Measurements from ENCODE around the gene PDE4B.
"Not testable (repeated sequence)": the region's sequence is repeated elsewhere in the genome, so short reads cannot be mapped to it uniquely, and the experiment has no call there.

The PDE4B gene

DNA sequence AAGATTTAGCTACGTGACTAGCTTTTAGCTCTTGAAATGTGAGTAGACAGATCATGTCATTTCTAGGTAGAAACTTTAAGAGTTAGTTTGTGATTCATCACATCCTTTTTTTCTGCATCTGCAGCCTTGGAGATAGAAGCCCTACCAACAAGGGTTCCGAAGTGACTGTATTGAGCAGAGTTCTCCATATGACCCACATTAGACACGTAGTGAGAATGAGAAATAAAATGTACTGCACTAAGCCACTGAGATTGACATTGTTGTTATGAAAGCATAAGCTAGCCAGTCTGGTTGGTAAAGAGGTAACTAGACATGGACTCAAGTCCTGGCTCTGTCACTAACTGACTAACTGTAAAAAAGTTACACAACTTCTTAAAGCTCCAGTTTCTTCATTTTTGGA is 296.1 kb downstream of the PDE4B start:
- H3K36me3 ChIP-seq (ENCODE audit: control insufficient read depth in 5 of 5, insufficient read depth in 5 of 5, low read length in 5 of 5): no peaks in the 10 kb centered on the region
- H3K27ac ChIP-seq (ENCODE audit: low read depth, low read length): no peak overlapping the region
- no peaks in the 10 kb centered on the region for H3K27me3 ChIP-seq (ENCODE audit: control insufficient read depth in 5 of 5, insufficient read depth in 4 of 5, low read length in 5 of 5)
- H3K4me3 ChIP-seq (ENCODE audit: low read depth in 1 of 5, low read length in 5 of 5): no peak overlapping the region
- no peak overlapping the region for H3K9ac ChIP-seq (ENCODE audit: low read length in 5 of 5)
- H3K4me1 ChIP-seq (ENCODE audit: control insufficient read depth in 5 of 5, insufficient read depth in 5 of 5, low read length in 5 of 5): no peaks in the 10 kb centered on the region
- no peaks in the 10 kb centered on the region for H3K9me3 ChIP-seq (ENCODE audit: control insufficient read depth in 5 of 5, low read length in 5 of 5)

DNA sequence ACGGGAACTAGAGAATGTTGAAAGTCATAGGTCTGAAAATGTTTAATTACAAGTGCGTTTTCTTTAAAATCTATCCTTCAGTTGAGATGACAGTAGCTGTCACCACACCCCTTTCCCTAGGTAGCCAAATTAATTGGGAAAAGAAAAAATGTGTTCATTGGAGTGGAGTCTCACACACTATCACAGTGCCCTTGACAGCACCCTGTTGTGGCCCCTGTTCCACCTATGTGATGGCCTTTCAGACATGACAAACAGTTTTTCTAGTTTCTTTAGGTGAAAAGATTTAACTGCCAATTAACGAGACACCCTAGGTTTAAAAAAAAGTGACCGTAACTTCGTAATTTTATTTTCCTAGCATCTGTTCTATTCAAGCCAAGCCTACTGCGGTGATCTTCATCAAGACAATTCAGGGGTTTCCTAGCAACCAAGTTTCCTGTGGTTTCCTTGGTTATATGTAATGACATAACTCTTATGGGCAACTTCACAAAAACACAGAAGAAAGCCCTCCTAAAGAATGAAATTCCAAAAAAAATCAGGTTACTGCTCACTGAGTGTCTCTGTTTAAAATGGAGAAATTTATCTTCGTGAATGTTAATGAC is 298.3 kb downstream of the PDE4B start:
- Histone ChIP-seq H3K4me1 (ENCODE audit: control insufficient read depth in 5 of 5, insufficient read depth in 5 of 5, low read length in 5 of 5) (no peaks in the 10 kb centered on the region), H3K36me3 (ENCODE audit: control insufficient read depth in 5 of 5, insufficient read depth in 5 of 5, low read length in 5 of 5) (no peaks in the 10 kb centered on the region), H3K9me3 (ENCODE audit: control insufficient read depth in 5 of 5, low read length in 5 of 5) (no peaks in the 10 kb centered on the region), H3K9ac (ENCODE audit: low read length in 5 of 5) (no peak overlapping the region), H3K4me3 (ENCODE audit: low read depth in 1 of 5, low read length in 5 of 5) (no peak overlapping the region), H3K27me3 (ENCODE audit: control insufficient read depth in 5 of 5, insufficient read depth in 4 of 5, low read length in 5 of 5) (no peaks in the 10 kb centered on the region), H3K27ac (ENCODE audit: low read depth, low read length) (no peak overlapping the region)

DNA sequence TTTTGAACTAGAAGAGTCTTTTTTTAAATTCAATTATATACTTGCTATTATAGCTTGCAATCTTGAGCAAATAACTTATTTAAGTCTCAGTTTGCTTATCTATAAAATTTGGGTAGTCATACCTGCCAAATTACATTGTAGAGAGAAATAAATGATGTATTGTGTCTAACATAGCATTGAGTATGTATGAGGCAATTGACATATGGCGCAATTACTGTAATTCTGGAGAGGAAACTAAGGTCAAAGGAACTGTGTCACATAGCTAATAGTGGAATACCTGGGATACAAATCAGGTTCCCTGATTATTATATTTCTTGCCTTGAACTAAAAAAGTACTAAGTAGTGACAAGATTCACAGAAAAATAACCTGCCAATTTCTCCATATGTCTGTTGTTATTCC is 302.5 kb downstream of the PDE4B start:
- no peaks in the 10 kb centered on the region for H3K36me3 ChIP-seq (ENCODE audit: control insufficient read depth in 5 of 5, insufficient read depth in 5 of 5, low read length in 5 of 5)
- H3K9ac ChIP-seq (ENCODE audit: low read length in 5 of 5): no peak overlapping the region
- no peaks in the 10 kb centered on the region for H3K4me1 ChIP-seq (ENCODE audit: control insufficient read depth in 5 of 5, insufficient read depth in 5 of 5, low read length in 5 of 5)
- no peak overlapping the region for H3K27ac ChIP-seq (ENCODE audit: low read depth, low read length)
- no peak overlapping the region for H3K4me3 ChIP-seq (ENCODE audit: low read depth in 1 of 5, low read length in 5 of 5)
- no peaks in the 10 kb centered on the region for H3K9me3 ChIP-seq (ENCODE audit: control insufficient read depth in 5 of 5, low read length in 5 of 5)
- H3K27me3 ChIP-seq (ENCODE audit: control insufficient read depth in 5 of 5, insufficient read depth in 4 of 5, low read length in 5 of 5): no peaks in the 10 kb centered on the region

DNA sequence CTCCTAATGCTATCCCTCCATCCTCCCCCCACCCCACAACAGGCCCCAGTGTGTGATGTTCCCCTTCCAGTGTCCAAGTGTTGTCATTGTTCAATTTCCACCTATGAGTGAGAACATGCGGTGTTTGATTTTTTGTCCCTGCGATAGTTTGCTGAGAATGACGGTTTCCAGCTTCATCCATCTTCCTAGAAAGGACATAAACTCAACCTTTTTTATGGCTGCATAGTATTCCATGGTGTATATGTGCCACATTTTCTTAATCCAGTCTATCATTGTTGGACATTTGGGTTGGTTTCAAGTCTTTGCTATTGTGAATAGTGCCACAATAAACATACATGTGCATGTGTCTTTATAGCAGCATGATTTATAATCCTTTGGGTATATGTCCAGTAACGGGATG is 308.3 kb downstream of the PDE4B start:
- H3K4me1 ChIP-seq (ENCODE audit: control insufficient read depth in 5 of 5, insufficient read depth in 5 of 5, low read length in 5 of 5); H3K9me3 ChIP-seq (ENCODE audit: control insufficient read depth in 5 of 5, low read length in 5 of 5); H3K27ac ChIP-seq (ENCODE audit: low read depth, low read length); H3K4me3 ChIP-seq (ENCODE audit: low read depth in 1 of 5, low read length in 5 of 5); H3K9ac ChIP-seq (ENCODE audit: low read length in 5 of 5); H3K27me3 ChIP-seq (ENCODE audit: control insufficient read depth in 5 of 5, insufficient read depth in 4 of 5, low read length in 5 of 5); H3K36me3 ChIP-seq (ENCODE audit: control insufficient read depth in 5 of 5, insufficient read depth in 5 of 5, low read length in 5 of 5): not testable (repeated sequence)

DNA sequence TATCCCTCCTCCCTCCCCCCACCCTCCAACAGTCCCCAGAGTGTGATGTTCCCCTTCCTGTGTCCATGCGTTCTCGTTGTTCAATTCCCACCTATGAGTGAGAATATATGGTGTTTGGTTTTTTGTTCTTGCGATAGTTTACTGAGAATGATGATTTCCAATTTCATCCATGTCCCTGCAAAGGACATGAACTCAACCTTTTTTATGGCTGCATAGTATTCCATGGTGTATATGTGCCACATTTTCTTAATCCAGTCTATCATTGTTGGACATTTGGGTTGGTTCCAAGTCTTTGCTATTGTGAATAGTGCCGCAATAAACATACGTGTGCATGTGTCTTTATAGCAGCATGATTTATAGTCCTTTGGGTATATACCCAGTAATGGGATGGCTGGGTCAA is 311.4 kb downstream of the PDE4B start:
- H3K4me3 ChIP-seq (ENCODE audit: low read depth in 1 of 5, low read length in 5 of 5); H3K27me3 ChIP-seq (ENCODE audit: control insufficient read depth in 5 of 5, insufficient read depth in 4 of 5, low read length in 5 of 5); H3K27ac ChIP-seq (ENCODE audit: low read depth, low read length); H3K4me1 ChIP-seq (ENCODE audit: control insufficient read depth in 5 of 5, insufficient read depth in 5 of 5, low read length in 5 of 5); H3K9ac ChIP-seq (ENCODE audit: low read length in 5 of 5); H3K36me3 ChIP-seq (ENCODE audit: control insufficient read depth in 5 of 5, insufficient read depth in 5 of 5, low read length in 5 of 5); H3K9me3 ChIP-seq (ENCODE audit: control insufficient read depth in 5 of 5, low read length in 5 of 5): not testable (repeated sequence)

DNA sequence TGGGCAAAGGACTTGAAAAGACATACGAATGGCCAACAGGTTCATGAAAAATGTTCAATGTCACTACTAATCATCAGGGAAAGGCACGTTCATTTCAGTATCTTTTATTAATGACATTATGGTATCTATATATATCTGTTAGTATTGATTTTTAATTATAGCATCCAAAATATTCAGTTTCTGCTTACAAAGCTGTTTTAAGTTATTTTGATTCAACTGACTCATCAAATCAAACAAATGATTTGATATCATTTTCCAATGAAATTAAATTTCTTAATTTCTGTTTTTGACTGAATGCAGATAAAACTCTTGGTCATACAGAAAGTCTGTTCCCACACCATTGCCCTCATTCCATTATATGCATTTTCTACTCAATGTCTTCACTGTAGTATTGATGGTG is 315.9 kb downstream of the PDE4B start:
- no peak overlapping the region for H3K27ac ChIP-seq (ENCODE audit: low read depth, low read length)
- no peaks in the 10 kb centered on the region for H3K9me3 ChIP-seq (ENCODE audit: control insufficient read depth in 5 of 5, low read length in 5 of 5)
- H3K36me3 ChIP-seq (ENCODE audit: control insufficient read depth in 5 of 5, insufficient read depth in 5 of 5, low read length in 5 of 5): no peaks in the 10 kb centered on the region
- no peaks in the 10 kb centered on the region for H3K27me3 ChIP-seq (ENCODE audit: control insufficient read depth in 5 of 5, insufficient read depth in 4 of 5, low read length in 5 of 5)
- H3K9ac ChIP-seq (ENCODE audit: low read length in 5 of 5): no peak overlapping the region
- no peak overlapping the region for H3K4me3 ChIP-seq (ENCODE audit: low read depth in 1 of 5, low read length in 5 of 5)
- H3K4me1 ChIP-seq (ENCODE audit: control insufficient read depth in 5 of 5, insufficient read depth in 5 of 5, low read length in 5 of 5): no peaks in the 10 kb centered on the region

DNA sequence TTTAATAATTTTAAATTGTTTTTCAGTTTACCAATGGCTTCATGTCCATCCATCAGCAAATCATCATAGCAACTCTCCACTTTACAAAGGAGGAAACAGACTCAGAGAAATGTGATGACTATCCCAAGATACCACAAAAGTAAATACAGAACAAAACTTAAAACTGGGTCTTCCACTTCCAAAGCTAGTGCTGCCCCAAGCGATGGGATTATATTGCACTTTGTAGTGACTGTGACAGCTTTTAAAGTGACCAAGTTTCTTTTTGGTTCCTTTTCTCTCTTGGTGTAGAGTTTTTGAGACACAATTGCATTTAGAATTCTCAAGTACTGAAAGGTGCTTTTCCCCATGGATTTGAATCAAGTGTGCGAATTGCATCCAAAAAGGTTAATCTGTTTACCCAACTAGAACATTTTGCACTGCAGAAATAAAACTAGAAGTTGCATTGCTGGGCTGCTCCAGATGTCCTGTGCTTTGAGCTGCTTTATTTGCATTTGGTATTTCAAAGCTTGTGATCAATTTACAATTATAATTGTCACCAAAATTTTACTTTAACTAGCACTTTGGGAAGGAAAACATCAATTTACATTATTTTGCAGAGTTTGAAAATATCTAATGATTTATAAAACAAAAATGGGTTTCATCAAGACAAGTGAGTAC is 320.2 kb downstream of the PDE4B start:
- no peak overlapping the region for H3K4me3 ChIP-seq (ENCODE audit: low read depth in 1 of 5, low read length in 5 of 5)
- no peaks in the 10 kb centered on the region for H3K9me3 ChIP-seq (ENCODE audit: control insufficient read depth in 5 of 5, low read length in 5 of 5)
- no peaks in the 10 kb centered on the region for H3K4me1 ChIP-seq (ENCODE audit: control insufficient read depth in 5 of 5, insufficient read depth in 5 of 5, low read length in 5 of 5)
- no peak overlapping the region for H3K9ac ChIP-seq (ENCODE audit: low read length in 5 of 5)
- no peaks in the 10 kb centered on the region for H3K27me3 ChIP-seq (ENCODE audit: control insufficient read depth in 5 of 5, insufficient read depth in 4 of 5, low read length in 5 of 5)
- no peaks in the 10 kb centered on the region for H3K36me3 ChIP-seq (ENCODE audit: control insufficient read depth in 5 of 5, insufficient read depth in 5 of 5, low read length in 5 of 5)
- H3K27ac ChIP-seq (ENCODE audit: low read depth, low read length): no peak overlapping the region

DNA sequence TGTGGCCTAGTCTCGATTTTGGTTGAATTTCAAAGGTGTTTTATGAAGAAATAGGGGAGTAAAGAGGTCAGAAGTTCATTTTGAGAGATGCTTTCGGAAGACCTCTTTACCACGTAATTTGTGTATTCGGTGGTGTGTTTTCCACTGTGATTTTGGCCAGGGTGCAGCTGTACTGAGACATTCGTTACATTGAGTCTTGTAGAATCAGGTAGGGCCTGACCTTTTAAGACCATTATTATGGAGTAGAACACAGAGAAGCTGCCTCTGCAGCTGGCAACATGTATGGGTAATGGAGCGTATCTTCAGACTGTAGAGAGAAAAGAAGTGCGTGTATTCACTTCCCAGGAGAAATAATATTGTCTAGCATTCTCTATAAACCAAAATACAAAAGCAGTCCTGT is 326.5 kb downstream of the PDE4B start:
- Histone ChIP-seq H3K9ac (ENCODE audit: low read length in 5 of 5) (no peak overlapping the region), H3K4me3 (ENCODE audit: low read depth in 1 of 5, low read length in 5 of 5) (no peak overlapping the region), H3K27me3 (ENCODE audit: control insufficient read depth in 5 of 5, insufficient read depth in 4 of 5, low read length in 5 of 5) (no peaks in the 10 kb centered on the region), H3K36me3 (ENCODE audit: control insufficient read depth in 5 of 5, insufficient read depth in 5 of 5, low read length in 5 of 5) (no peaks in the 10 kb centered on the region), H3K4me1 (ENCODE audit: control insufficient read depth in 5 of 5, insufficient read depth in 5 of 5, low read length in 5 of 5) (no peaks in the 10 kb centered on the region), H3K9me3 (ENCODE audit: control insufficient read depth in 5 of 5, low read length in 5 of 5) (no peaks in the 10 kb centered on the region), H3K27ac (ENCODE audit: low read depth, low read length) (no peak overlapping the region)

DNA sequence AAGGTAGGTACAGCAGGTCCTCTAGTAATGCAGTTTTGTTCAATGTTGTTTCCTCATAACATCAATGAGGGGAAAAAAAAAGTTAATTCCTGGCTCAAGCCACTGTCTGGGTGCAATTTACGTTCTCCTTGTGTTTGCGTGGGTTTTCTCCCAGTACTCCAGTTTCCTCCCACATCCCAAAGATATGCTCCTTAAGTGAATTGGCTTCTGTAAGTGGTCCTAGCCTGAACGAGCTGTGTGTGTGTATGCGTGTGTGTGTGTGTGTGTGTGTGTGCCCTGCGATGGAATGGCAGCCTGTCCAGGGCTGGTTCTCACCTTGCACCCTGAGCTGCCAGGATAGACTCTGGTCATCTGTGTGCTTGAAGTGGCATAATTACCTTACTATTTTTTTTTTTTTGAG is 332.0 kb downstream of the PDE4B start:
- no peaks in the 10 kb centered on the region for H3K36me3 ChIP-seq (ENCODE audit: control insufficient read depth in 5 of 5, insufficient read depth in 5 of 5, low read length in 5 of 5)
- no peak overlapping the region for H3K27ac ChIP-seq (ENCODE audit: low read depth, low read length)
- H3K27me3 ChIP-seq (ENCODE audit: control insufficient read depth in 5 of 5, insufficient read depth in 4 of 5, low read length in 5 of 5): no peaks in the 10 kb centered on the region
- H3K9ac ChIP-seq (ENCODE audit: low read length in 5 of 5): no peak overlapping the region
- no peak overlapping the region for H3K4me3 ChIP-seq (ENCODE audit: low read depth in 1 of 5, low read length in 5 of 5)
- peaks cover 0 to 5% (median 0%) of the 10 kb centered on the region in 5 donors for H3K4me1 ChIP-seq (ENCODE audit: control insufficient read depth in 5 of 5, insufficient read depth in 5 of 5, low read length in 5 of 5)
- no peaks in the 10 kb centered on the region for H3K9me3 ChIP-seq (ENCODE audit: control insufficient read depth in 5 of 5, low read length in 5 of 5)

DNA sequence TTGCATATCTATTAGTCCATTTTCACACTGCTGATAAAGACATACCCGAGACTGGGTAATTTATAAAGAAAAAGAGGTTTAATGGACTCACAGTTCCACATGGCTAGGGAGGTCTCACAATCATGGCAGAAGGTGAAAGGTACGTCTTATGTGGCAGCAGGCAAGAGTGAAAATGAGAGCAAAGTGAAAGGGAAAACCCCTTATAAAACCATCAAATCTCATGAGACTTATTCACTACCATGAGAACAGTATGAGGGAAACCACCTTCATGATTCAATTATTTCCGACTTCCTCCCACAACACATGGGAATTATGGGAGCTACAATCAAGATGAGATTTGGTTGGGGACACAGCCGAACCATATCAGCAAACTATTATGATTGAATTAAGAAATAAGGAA is 335.9 kb downstream of the PDE4B start:
- not testable (repeated sequence) for H3K9me3 ChIP-seq (ENCODE audit: control insufficient read depth in 5 of 5, low read length in 5 of 5); H3K27me3 ChIP-seq (ENCODE audit: control insufficient read depth in 5 of 5, insufficient read depth in 4 of 5, low read length in 5 of 5); H3K27ac ChIP-seq (ENCODE audit: low read depth, low read length); H3K4me1 ChIP-seq (ENCODE audit: control insufficient read depth in 5 of 5, insufficient read depth in 5 of 5, low read length in 5 of 5); H3K4me3 ChIP-seq (ENCODE audit: low read depth in 1 of 5, low read length in 5 of 5); H3K36me3 ChIP-seq (ENCODE audit: control insufficient read depth in 5 of 5, insufficient read depth in 5 of 5, low read length in 5 of 5); H3K9ac ChIP-seq (ENCODE audit: low read length in 5 of 5)
